Muscle of back (tissue), 11 donors: ENCODE results near the gene DPP3. TPM values are rescaled to one million over a fixed set of nuclear protein-coding genes. Genes with fewer than 3 reads are reported as not detected.
A peak's percentile ranks its signal among the peaks of the same experiment; 100 is the strongest.
"Not testable (repeated sequence)": the region's sequence is repeated elsewhere in the genome, so short reads cannot be mapped to it uniquely, and the experiment has no call there.

Source experiments
- DNase-seq, 3 donors: peaks; one replicate each; pipeline versions ENCODE4 v3.0.0 to v3.0.0-alpha.2; 2013
- polyA plus RNA-seq, 10 donors: library from polyadenylated mRNA; unstranded; fragments of 120-200 nt; gene quantifications; one replicate each; pipeline ENCODE4 v1.2.1, GENCODE V29; 2013; ENCODE audit not compliant: insufficient read length in 10 of 10

The DPP3 gene
- polyA plus RNA-seq, 10 donors: 18.5 to 24.1 (median 20.9) TPM

DNA sequence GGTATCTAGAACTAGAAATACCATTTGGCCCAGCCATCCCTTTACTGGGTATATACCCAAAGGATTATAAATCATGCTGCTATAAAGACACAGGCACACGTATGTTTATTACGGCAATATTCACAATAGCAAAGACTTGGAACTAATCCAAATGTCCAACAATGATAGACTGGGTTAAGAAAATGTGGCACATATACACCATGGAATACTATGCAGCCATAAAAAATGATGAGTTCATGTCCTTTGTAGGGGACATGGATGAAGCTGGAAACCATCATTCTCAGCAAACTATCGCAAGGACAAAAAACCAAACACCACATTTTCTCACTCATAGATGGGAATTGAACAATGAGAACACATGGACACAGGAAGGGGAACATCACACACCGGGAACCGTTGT, 16.1 kb upstream of the DPP3 start:
- DNase-seq: not testable (repeated sequence)

GRCh38 chr11:66464916-66465315, 15.3 kb upstream of the DPP3 start:
- no peak for DNase-seq

DNA sequence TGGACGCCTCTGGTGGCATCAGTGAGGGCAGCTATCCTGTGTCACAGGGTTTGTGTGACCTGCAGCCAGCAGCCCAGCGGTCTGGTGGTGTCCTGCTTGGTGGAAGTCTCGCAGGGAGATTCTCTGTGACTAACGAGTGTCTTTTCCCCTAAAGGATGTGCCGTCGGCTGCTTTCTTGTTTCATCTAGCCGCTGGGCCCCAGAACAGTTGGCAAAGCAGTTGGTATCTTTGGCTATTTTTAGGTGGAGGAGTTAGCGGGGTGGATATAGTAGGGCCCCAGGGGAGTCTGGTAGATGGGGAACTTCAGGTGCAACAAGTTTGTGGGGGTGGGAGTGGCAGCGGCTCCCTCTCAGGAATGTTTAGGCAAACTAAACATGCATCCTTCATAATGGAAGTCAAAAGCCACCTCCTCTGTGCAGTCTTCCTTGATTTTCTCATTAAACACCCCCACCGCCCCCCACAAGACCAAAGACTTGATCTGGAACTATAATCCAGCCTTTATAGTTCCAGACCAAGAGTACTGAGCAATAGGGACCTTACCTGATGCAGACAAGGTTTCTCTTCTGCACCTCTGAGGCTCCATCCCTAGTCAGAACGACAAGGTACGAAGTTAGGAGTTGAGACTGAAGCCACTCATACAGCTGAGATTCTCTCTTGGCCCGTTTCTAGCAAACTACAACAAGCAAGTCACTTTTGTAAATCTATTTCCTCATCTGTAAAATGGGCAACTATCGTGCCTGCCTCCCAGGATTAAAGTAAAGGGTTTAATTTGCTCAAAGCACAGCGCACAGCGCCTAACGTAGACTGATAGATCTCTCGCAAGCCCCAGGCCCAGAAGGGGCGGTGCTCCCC, 14.6 kb upstream of the DPP3 start:
- peak in 1 of 3 donors; percentile 43 for DNase-seq

DNA sequence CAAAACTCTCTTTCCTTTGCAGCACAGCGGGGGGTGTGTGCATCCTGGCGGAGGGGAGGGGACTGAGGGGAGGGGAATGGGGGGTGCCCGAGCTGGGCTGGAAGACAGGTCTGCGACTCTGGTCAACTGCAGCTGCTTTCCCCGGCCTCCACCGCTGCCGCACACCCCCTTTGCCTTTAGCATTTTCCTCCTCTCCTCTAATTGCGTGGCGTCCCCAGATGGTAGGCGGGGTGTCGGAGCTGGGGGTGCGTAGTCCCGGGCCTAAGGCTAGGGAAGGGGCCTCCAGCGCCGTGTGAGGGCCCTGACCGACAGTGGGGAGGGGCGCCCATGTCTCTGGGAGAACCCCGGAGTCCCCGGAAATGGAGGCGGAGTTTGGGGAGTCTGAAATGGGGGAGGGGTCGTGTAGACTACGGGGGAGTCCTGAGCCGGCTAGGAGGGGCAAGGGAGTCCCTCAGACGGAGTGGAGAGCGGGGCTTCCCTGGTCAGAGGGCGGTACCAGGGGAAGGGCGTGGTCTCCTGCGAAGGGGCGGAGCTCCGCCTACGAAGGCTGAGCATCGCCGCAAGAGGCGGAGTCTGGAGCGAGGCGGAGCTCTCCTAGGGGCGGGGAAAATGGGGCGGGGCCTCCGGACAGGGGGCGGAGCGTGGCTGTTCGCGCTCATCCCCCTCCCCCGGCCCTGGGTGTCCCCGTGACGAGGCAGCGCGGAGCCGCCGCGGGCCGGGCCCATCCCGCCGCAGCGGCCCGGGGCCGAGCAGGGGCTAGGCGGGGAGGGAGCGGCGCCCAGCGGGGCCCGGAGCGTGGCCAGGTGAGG, 13.8 kb upstream of the DPP3 start, which contains the start of gene PELI3:
TSS of gene PELI3 (plus strand) at position 681 of the 809 bp plus-strand sequence. CDS start 1,224 bp downstream, outside the sequence.
- peak; percentile 92 to 97 (median 96) for DNase-seq

- DNase-seq: peak in 1 of 3 donors; percentile 59
Measured at GRCh38 chr11:66467034-66467659, 13.1 kb upstream of the DPP3 start.

DNA sequence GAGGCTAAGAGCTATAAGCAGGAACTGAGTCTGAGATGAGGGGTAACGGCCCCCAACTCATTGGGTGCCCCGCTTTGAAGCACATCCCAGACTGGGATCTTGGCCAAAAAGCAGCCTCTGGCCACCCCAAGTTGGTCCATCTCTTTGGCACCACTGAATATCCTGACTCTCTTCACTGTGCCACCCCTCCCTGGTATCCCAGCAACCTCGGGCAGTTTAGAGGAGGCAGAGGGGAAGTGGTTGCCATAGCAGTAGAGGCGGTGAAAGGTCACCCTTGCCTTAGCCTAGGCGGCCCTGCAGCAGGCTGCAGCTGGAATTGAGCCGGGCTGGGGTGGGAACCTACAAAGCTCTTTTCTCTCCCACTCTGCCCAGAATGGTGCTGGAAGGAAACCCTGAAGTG, 12.5 kb upstream of the DPP3 start:
- peak in 1 of 3 donors; percentile 41 for DNase-seq

DNA sequence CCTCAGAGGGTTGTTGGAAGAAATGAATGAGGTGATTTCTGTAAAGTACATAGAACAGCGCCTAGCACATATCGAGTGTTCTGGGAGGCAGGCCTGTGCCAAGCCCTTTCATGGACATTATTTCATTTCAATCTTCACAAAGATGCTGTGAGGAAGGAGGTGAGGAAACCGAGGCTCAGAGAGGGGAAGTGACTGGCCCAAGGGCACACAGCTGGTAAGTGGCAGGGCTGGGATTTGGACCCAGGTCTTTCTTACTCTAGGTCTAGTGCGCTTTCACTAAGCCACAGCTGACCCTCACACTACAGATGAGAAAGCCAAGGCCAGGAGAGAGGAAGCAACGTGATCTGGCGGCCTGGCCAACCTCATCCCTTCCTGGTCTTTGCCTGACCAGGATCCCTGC, 11.5 kb upstream of the DPP3 start:
- no peak for DNase-seq

- DNase-seq: no peak
Measured at GRCh38 chr11:66469441-66469840, 10.8 kb upstream of the DPP3 start.

- no peak for DNase-seq
Measured at GRCh38 chr11:66470015-66470414, 10.2 kb upstream of the DPP3 start.

DNA sequence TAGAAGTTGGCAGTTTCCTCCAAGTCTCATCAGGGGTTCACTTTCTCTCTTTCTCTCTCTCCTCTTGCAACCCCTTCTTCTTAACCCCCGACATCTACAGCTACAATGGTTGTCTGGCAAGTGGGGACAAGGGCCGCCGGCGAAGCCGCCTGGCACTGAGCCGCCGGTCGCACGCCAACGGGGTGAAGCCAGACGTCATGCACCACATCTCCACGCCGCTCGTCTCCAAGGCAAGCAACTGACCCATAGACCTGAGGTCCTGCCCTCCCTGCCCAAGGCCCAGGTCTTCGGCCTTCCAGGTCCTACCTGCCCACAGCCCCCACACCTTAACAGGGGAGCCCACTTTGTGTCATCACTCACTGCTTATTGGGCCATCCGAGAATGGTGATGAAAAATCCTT, 9.1 kb upstream of the DPP3 start:
- no peak for DNase-seq

DNA sequence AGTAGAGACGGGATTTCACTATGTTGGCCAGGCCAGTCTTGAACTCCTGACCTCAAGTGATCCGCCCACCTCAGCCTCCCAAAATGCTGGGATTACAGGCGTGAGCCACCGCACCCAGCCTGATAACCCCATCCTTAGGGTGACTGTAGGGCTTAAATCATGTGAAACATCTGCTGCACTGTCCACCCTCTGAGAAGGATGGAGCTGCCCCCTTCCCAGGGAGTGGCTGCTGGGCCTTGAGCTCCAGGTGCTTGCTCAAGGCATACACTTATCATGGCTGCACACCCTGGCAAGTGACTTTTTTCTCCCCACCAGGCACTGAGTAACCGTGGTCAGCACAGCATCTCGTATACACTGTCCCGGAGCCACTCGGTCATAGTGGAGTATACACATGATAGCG, 8.2 kb upstream of the DPP3 start:
- no peak for DNase-seq

DNA sequence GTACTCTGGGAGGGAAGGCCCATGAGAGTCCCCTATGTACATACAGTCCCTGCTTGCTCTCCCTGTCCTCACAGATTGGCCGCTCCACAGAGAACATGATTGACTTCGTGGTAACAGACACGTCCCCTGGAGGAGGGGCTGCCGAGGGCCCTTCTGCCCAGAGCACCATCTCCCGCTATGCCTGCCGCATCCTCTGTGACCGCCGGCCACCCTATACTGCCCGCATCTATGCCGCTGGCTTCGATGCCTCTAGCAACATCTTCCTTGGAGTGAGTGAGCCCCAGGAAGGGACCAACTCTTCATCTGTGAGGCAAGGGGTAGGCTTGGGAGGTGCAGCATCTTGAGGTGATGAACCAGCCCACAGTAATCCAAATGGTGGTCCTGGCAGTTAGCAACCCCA, 7.1 kb upstream of the DPP3 start:
- DNase-seq: no peak

GRCh38 chr11:66473608-66474515, 6.4 kb upstream of the DPP3 start:
- no peak for DNase-seq

DNA sequence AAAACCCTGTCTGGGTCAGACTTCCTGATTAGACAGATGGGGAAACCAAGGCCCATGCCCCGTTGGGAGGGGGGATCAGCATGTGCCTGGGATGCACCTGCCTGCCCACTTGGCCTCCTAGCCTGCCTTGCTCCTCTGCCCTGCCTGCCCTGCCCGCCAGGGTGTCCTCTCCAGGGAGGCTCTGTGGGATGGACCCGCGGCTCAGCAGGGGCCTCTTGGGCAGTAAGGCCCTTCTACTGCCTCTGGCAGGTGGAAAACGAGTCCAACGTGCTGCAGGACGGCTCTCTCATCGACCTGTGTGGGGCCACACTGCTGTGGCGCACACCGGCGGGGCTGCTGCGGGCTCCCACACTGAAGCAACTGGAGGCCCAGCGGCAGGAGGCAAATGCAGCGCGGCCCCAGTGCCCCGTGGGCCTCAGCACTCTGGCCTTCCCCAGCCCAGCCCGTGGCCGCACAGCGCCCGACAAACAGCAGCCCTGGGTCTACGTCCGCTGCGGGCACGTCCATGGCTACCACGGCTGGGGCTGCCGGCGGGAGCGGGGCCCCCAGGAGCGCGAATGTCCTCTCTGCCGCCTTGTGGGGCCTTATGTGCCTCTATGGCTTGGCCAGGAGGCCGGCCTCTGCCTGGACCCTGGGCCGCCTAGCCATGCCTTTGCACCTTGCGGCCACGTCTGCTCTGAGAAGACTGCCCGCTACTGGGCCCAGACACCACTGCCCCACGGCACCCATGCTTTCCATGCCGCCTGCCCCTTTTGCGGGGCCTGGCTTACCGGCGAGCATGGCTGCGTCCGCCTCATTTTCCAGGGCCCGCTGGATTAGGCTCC, 4.7 kb upstream of the DPP3 start:
- DNase-seq: no peak

DNA sequence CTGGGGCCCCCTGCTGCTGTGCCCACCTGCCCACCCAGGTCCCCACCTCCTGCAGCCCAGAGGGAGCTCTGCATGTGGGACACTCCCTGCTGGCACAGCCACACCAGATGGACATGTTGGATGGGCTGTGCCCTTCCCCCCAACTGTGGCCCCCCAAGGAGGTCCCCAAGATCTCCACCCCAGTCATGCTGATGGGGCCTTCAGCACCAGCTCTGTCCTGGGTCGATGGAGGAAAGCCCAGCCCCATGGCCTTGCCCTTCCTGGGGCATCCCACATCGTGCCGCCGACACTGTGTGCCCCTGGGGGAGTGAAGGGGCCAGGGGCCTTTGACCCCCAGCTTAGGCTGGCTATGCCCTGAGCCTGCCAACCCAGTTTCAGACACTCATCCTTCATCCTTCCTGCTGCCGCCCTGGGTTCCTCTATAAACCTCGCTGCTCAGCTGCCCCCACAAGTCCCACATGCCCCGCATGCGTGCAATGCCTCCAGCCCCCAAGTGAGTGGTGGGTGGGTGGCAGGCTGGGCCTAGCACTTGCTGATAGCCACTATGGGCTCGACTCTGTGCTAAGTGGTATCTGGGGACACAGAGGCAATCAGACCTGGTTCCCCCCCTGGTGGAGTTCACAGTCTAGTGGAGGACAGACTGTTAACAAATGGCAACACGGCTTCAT, 3.9 kb upstream of the DPP3 start:
- no peak for DNase-seq

GRCh38 chr11:66476841-66477251, 3.4 kb upstream of the DPP3 start:
- no peak for DNase-seq

GRCh38 chr11:66477263-66478201, 2.7 kb upstream of the DPP3 start:
- DNase-seq: no peak

DNA sequence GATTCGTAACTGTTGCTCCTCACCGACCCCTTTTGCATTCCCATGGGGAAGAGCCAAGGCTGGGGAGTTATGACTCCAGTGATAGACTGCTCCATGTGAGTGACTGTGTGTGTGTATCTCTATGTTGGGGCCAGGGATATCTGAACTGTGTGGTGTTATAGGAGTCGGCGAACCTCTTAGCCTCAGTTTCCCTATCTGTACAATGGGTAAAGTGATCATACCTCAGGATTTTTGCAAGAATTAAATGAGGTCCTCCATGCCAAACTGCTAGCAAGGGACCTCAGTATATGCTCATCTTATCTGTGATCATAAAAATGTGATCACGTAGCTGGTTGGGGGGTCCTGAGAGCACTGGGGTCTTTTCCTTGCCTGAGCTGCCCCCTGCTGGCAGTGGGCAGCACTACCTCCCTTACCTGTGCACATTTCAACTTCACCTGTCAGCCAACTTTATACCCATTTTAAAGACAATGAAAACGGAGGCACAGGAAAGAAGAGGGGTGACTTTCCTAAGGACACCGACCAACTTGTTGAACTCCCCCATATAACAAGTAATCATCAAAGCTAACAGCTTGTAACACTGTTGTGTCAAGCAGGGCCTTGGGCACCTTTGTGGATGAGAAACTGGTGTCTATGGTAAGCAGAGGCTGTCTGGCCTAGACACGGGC, 1.4 kb upstream of the DPP3 start:
- no peak for DNase-seq
